ENCODE results near the gene MRPS27.

DNA sequence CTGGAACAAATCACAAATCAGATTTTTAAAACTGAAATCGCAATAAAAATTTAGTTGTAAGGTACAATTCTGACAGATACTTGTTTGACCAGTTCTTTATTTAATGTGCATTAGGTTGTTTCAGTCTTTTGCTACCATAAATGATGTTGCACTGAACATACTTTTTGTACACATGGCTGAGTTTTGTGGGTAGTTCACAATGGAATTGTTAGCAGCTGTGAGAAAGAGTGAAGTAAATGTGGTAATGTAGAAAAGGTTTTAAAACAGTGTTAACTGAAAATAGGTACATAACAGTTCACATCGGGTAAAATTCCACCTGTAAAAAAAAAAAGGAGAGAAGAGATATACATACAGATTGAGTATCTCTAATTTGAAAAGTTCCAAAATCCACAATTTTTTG is 25.6 kb downstream of the MRPS27 start:
- TF ChIP-seq, protein P1, sequence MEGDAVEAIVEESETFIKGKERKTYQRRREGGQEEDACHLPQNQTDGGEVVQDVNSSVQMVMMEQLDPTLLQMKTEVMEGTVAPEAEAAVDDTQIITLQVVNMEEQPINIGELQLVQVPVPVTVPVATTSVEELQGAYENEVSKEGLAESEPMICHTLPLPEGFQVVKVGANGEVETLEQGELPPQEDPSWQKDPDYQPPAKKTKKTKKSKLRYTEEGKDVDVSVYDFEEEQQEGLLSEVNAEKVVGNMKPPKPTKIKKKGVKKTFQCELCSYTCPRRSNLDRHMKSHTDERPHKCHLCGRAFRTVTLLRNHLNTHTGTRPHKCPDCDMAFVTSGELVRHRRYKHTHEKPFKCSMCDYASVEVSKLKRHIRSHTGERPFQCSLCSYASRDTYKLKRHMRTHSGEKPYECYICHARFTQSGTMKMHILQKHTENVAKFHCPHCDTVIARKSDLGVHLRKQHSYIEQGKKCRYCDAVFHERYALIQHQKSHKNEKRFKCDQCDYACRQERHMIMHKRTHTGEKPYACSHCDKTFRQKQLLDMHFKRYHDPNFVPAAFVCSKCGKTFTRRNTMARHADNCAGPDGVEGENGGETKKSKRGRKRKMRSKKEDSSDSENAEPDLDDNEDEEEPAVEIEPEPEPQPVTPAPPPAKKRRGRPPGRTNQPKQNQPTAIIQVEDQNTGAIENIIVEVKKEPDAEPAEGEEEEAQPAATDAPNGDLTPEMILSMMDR (IDR thresholded peaks at IDR 0.05 in 8 of 11, conservative IDR thresholded peaks at IDR 0.05 in 3 of 11): no peak
- no peak for TF ChIP-seq POLR2A (IDR thresholded peaks at IDR 0.05)
- no peak for TF ChIP-seq POLR2AphosphoS5 (IDR thresholded peaks at IDR 0.05)

Data from spleen (tissue), 7 donors.